HL-60/S4 treated with retinoic acid at 250 ng/mL for 4 days and 3 days (cell line): ENCODE results near the gene APOM.

Experiments
- in situ Hi-C: fragments of 300-500 bp; cut with MboI; formaldehyde crosslinking; loops from 2 replicates; pipeline ENCODE4 v1.7.0; 2022; ENCODE audit warnings: low sequenced_read_pairs

The APOM gene

GRCh38 chr6:31677955-31678354 is 22.3 kb downstream of the APOM start:
- in situ Hi-C loops, result no loop called here

- in situ Hi-C loops, result no loop called here
These were observed 24.8 kb downstream of the APOM start, which contains the start of gene LY6G5C for GRCh38 chr6:31680226-31681134. TSS of gene LY6G5C (minus strand) at chr6:31681067. CDS start at chr6:31680373, 694 bp downstream.

GRCh38 chr6:31681135-31681671 is 25.5 kb downstream of the APOM start:
- in situ Hi-C loops, result no loop called here

- in situ Hi-C loops, result no loop called here
These were observed 27.9 kb downstream of the APOM start for GRCh38 chr6:31683591-31683990.

DNA sequence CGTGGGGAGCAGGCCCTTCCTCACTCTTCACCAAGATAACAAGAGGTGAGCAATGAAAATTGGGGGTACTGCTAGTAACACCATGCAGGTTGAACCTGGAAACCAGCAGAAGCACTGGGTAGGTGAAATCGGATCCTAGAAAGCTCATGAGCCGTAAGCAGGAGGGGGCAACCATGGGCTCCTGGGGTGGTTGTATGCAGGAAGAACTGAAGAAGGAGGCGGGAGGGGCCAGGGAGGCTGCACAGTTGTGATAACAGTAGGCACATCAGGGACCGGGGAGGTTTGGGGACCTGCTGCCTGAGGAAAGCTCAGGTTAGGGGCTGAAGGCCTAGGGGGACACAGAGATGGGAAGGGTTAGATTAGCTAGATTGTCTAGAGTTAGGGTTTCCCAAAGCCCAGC is 30.8 kb downstream of the APOM start:
- in situ Hi-C loops, result no loop called here

- in situ Hi-C loops, result no loop called here
These were observed 31.6 kb downstream of the APOM start for GRCh38 chr6:31687321-31687720.

GRCh38 chr6:31687860-31688693 is 32.4 kb downstream of the APOM start:
- in situ Hi-C loops, result no loop called here

GRCh38 chr6:31689249-31690110 is 33.8 kb downstream of the APOM start:
- in situ Hi-C loops, result no loop called here

- in situ Hi-C loops, result no loop called here
These were observed 34.8 kb downstream of the APOM start for GRCh38 chr6:31690231-31691077.

GRCh38 chr6:31691078-31691463 is 35.4 kb downstream of the APOM start:
- in situ Hi-C loops, result no loop called here

DNA sequence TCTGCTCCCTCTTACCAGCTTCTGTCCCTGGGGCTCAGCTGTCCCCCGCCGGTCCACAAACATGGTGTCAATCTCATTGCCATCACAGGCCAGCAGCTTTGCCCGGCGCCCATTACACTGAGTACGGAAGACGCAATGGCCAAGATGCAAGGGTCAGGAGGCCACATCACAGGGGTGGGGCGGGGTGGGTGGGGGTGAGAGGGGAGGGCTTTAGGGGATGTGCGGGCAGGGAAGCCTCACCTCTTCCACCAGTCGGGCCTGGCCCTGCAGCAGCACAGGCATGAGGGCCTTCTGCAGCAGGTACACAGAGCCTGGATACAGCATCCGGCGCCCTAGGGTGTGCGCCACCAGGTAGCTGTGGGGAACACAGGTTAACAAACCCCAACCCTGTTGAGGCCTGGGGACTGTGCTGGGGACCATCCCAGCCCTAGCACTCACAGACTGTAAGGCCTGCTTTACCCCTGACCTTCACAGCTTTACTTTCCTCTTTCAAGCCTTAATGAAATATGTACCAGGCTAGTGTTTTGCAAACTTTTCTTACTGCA is 35.9 kb downstream of the APOM start:
- in situ Hi-C loops, result no loop called here

DNA sequence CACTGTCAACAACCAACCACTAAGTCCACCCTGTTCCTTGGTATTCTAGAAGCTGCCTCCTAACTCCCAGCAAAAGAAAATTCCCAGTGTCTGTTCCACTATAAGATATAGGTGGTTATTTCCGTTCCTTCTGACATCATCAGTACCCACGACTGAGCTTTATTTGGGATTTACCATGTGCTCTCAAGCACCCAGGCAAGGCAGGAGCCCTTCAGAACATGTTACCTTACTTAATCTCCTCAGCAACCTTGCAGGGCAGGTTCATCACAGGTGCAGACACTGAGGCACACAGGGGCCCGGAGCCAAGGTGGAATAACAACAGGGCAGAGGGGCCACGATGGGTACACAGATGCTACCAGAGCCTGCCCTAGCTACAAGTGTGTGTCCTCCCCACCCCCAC is 36.7 kb downstream of the APOM start:
- in situ Hi-C loops, result no loop called here

- in situ Hi-C loops, result no loop called here
These were observed 37.2 kb downstream of the APOM start for GRCh38 chr6:31692886-31693285.

GRCh38 chr6:31693535-31693934 is 37.8 kb downstream of the APOM start:
- in situ Hi-C loops, result no loop called here

GRCh38 chr6:31697555-31697954 is 41.9 kb downstream of the APOM start:
- in situ Hi-C loops, result no loop called here

DNA sequence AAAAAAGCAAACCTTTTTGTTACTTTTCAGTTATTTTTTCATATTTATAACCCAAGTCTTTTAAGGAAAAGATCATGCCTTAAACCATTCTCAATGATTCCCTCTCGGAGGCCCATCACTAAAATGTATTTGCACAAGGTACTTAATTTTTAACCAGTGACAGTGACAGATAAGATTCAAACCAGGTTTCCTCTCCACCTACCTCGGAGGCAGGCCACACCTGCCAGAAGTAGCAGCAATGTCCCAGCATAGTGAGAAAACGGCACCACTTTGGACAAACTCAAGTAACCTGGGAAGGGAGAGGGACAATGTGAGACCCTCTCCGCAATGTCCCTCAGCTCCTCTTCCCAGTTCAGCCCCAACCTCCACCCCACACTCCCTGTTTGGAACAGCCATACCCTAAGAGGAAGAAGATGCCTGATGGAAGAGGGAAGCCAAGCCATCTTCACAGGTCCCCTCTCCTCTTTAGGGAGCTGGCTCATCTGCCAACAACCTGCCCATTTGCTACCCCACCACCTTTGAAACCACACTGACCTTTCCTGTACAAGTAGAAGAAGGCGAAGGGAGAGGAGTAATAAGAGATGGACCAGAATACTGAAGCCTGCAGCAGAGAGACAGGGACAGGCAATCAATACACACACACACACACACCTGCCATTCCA is 45.2 kb downstream of the APOM start:
- in situ Hi-C loops, result no loop called here

DNA sequence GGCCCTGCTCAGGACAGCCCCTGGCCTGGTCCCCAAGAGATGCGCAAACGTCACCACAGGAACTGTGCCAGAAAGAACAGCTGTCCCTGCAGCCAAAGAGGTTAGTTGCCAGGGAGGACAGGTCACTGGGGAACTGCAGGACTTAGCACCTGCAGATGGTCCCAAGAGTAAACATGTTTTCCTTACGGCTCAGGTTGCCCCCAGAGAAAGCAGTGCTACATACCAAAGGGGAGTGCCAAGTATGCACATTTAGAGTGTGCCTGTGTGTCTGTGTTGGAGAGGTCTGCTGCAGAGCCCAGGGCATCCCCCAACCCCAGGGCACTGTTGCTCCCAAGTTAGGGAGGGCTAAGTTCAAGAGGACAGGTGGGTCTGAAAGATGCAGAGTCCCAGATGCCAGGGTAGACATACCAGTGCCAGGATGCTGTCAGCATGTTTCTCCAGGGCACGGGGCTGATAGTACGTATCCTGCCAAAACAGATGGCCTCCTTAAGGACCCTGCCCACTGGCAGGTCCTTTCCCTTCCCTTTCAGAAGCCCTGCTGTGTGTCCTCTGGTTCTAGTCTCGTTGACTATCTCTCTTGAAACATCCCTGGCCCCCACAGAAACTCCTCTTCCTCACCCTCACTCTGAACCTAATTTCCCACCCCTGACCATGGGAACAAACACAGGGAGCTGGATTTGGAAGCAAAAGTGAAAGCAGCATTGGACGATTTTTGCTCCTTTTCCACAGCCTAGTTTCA is 46.1 kb downstream of the APOM start:
- in situ Hi-C loops, result no loop called here

DNA sequence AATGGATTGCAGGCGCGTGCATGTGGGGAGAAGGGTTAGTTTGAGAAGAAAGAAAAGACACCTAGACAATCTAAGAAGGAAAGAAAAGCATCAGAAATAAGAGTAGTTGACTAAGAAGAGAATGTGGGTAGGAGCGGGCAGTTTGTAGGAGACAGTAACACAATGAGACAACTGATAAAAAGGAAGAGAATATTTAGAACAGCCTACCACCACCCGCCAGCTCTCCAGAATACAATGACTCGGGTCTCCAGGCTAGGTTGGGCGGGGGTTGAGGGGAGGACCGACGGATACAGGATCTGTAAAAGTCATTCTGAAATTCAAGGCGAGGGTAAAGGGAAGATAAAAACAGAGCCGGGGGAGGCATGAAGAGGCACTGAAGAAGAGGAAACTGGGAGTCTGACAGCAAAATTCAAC is 46.7 kb downstream of the APOM start:
- in situ Hi-C loops, result no loop called here
